GM03348 (cell line): ENCODE measurements around the gene NSD1.

Experiments
- DNase-seq: peaks from one replicate; pipeline ENCODE4 v3.0.0; 2012; ENCODE audit warnings: low spot score

Gene NSD1, protein sequence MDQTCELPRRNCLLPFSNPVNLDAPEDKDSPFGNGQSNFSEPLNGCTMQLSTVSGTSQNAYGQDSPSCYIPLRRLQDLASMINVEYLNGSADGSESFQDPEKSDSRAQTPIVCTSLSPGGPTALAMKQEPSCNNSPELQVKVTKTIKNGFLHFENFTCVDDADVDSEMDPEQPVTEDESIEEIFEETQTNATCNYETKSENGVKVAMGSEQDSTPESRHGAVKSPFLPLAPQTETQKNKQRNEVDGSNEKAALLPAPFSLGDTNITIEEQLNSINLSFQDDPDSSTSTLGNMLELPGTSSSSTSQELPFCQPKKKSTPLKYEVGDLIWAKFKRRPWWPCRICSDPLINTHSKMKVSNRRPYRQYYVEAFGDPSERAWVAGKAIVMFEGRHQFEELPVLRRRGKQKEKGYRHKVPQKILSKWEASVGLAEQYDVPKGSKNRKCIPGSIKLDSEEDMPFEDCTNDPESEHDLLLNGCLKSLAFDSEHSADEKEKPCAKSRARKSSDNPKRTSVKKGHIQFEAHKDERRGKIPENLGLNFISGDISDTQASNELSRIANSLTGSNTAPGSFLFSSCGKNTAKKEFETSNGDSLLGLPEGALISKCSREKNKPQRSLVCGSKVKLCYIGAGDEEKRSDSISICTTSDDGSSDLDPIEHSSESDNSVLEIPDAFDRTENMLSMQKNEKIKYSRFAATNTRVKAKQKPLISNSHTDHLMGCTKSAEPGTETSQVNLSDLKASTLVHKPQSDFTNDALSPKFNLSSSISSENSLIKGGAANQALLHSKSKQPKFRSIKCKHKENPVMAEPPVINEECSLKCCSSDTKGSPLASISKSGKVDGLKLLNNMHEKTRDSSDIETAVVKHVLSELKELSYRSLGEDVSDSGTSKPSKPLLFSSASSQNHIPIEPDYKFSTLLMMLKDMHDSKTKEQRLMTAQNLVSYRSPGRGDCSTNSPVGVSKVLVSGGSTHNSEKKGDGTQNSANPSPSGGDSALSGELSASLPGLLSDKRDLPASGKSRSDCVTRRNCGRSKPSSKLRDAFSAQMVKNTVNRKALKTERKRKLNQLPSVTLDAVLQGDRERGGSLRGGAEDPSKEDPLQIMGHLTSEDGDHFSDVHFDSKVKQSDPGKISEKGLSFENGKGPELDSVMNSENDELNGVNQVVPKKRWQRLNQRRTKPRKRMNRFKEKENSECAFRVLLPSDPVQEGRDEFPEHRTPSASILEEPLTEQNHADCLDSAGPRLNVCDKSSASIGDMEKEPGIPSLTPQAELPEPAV (N-terminal part only)

DNA sequence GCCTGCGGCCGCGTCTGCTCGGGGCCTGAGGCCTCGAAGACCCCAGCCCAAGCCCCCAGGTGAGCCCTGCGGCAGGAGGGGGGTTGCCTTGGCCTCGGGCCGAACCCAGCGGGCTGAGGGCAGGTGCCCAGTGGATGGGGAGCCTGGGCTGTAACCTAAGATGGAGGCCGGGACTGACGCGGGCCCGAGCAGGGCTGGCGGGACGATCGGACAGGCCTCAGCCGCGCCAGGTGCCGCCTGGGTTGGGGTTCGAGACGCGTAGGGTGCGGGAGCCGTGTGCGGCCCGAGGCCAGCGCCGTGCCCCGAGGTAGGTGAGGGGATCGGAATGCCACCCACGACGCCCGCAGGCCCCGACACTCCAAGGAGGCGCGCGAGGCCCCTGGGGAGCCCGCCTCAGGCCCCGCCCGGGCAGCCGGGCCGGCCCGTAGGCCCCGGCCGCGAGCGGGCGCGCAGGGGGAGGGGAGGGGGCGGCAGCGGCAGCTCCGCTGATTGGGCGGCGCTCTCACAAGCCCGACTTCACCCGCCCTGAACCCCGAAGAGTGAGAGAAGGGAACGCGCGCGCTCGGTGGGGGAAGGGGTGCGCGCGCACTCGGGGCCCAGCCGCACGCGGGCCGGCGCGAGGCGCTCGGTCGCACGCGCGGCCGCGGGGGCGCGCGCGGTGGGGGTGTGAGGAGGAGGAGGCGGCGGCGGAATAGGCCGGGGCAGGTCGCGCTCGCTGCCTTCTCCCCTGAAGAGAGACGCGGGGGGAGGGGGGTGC, at the start of gene NSD1:
NSD1 (plus strand) TSS at position 678 of the 757 bp plus-strand sequence. CDS start 1,331 bp downstream, outside the sequence.
- peak; percentile 93 for DNase-seq

DNA sequence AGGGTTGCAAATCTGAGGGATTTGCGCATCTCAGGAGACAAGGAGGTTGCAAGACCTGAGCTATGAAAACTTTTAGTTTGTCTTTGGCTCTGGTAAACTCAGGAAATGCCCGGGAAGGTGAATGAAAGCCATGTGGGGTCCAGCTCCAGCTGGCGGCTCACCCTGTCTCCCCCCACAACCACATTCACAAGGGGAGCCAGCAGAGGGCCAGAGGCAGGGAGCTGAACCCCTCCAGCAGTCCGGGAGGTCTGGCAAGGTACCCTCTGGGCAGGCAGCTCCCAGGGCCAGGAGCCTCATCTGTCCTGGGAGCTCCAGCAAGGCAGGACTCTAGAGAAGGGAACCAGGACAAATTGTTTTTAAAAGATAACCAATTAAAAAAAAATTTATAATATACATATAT, 49.4 kb upstream of the NSD1 start:
- no peak for DNase-seq

DNA sequence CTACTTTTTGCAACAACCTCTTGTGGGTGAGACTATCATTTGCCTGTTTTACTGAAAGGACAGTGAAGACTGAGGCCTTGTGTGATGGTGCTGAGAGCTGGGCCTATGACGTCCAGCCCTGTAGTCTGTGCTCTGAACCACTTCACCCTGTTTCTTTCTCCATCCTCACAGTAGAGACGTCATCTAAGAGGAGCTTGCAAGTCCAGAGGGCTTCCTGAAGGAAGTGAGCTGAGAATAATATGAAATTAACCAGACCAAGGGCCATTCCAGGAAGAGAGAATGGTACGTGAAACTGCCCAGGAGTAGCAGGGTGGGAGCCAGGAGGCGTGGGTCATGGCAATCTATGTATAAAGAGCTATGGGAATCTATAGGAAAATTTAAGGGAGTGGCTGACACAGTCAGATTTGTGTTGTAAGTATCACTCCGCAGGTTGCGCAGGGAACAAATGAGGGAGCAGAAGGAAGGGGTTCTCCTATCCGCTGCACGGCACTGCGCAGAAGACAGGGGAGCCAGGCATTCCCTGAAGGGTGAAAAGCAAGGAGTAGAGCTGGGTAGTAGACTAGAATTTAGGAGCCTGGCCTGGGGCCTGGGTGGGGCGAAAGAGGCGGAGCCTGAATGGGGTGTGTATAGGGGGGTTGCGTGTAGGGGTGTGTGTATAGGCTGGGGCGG, 47.5 kb upstream of the NSD1 start:
- DNase-seq, result no peak

DNA sequence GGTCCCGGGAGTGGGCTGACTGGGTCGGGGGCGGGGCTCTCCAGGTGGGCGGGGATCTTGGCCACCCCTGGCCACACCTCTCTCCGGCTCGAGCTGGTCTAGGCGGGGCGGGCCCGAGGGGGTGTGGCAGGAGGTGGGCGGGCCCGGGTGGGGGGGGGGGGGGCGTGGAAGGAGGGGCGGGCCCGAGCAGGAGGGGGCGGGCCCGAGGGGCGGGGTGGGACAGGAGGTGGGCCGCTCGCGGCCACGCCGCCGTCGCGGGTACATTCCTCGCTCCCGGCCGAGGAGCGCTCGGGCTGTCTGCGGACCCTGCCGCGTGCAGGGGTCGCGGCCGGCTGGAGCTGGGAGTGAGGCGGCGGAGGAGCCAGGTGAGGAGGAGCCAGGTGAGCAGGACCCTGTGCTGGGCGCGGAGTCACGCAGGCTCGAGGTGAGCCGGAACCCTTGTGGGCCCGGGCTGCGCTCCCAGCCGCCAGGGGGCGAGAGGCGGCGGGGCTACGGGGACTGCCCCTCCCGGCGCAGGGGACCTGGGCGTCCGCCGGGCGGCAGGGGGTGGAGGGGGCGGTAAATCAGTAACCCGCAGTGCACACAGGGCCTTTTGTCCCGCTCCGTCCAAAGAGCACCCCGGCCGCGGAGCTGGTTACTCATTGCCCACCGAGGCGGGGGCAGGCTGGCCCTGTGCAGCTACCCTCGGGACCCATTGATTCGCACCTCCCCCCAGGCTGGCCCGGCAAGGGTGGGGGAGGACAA, 46.7 kb upstream of the NSD1 start, which contains the start of gene FGFR4:
FGFR4 (plus strand) TSS at position 262 of the 744 bp plus-strand sequence. CDS start 2,688 bp downstream, outside the sequence.
- peak; percentile 94 for DNase-seq

DNA sequence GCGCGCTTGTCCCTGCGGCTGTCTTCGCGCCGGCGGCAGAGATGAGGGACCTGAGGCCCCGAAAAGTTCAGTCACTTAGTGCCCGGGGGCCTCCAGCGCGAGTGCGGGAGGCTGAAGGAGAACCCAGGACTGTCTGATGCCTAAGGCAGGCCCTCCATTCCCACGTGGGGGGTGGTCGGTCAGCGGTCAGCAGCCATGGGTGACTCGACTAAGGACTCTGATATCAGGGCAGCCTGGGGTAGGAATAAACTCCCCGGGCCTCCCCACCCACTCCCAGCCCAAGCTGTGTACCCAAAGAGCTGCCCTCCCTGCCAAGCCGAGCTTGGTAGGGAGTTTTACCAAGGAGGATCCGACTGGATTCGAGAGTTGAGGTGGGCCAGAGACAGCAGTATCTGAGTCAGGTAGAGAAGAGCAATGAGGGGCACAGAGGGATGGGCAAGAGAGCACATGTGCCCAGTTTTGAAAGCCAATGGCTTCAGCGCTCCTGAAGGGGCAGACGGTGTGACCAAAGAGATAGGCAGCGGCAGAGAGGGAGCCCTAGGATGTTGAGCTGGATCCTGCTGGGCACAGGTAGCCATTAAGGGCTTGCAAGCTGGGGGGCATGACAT, 46.1 kb upstream of the NSD1 start:
- DNase-seq, result no peak

DNA sequence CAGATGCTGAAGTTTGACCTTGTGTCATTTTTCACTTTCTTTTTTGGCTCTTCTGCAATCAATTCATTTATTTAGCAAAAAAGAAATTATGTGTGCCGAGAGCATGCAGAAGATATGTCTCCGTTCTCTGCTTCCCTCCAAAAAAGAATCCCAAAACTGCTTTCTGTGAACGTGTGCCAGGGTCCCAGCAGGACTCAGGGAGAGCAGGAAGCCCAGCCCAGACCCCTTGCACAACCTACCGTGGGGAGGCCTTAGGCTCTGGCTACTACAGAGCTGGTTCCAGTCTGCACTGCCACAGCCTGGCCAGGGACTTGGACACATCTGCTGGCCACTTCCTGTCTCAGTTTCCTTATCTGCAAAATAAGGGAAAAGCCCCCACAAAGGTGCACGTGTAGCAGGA, 44.4 kb upstream of the NSD1 start:
- peak; percentile 33 for DNase-seq

DNA sequence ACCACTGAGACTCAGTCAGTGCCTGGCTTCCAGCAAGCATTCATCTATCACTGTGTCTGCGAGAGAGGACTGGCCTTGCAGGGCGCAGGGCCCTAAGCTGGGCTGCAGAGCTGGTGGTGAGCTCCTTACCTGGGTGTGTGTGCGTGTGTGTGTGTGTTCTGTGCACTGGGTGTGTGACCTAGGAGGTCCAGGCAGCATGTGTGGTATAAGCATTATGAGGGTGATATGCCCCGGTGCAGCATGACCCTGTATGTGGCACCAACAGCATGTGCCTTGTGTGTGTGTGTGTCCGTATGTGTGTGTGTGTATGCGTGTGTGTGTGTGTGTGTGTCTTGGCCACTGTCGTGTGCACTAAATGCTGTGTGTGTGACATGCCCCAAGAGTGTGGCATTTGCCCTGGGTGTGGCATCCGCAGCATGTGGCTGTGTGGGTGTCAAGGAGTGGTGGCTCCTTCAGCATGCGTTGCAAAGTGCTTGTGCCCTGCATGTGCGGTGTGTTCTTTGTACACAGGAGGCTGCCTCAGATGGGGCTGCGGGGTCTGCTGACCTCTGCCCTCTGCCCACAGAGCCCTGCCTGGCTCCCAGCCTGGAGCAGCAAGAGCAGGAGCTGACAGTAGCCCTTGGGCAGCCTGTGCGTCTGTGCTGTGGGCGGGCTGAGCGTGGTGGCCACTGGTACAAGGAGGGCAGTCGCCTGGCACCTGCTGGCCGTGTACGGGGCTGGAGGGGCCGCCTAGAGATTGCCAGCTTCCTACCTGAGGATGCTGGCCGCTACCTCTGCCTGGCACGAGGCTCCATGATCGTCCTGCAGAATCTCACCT, 43.5 kb upstream of the NSD1 start:
- no peak for DNase-seq

DNA sequence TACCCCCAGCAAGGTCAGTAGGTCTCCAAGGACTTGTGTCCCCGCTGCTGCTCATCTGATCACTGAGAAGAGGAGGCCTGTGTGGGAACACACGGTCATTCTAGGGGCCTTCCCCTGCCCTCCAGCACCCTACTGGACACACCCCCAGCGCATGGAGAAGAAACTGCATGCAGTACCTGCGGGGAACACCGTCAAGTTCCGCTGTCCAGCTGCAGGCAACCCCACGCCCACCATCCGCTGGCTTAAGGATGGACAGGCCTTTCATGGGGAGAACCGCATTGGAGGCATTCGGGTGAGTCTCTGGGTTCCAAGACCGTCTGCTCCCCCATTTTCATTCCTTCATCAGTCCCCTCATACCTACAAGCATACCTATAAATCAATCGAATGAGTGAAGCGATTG, 42.8 kb upstream of the NSD1 start:
- no peak for DNase-seq

DNA sequence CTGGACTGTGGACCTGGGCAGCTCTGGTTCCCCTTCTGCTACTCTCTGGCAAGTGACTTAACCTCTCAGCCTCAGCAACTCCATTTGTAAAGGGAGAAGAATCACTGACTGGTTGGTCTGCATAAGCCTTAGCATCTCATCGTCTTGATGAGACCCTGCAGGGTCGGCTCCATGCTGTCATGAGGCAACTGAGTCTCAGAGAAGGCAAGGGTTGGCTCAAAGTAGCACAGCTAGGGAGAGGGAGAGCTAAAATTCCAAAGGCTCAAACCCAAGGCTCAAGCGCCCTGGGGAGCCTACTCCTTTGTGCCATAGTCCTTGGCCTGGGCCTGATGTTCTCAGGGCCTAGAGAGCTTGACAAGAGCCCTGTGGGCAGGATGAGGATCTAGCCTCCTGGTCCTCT, 42.3 kb upstream of the NSD1 start:
- DNase-seq, result no peak

DNA sequence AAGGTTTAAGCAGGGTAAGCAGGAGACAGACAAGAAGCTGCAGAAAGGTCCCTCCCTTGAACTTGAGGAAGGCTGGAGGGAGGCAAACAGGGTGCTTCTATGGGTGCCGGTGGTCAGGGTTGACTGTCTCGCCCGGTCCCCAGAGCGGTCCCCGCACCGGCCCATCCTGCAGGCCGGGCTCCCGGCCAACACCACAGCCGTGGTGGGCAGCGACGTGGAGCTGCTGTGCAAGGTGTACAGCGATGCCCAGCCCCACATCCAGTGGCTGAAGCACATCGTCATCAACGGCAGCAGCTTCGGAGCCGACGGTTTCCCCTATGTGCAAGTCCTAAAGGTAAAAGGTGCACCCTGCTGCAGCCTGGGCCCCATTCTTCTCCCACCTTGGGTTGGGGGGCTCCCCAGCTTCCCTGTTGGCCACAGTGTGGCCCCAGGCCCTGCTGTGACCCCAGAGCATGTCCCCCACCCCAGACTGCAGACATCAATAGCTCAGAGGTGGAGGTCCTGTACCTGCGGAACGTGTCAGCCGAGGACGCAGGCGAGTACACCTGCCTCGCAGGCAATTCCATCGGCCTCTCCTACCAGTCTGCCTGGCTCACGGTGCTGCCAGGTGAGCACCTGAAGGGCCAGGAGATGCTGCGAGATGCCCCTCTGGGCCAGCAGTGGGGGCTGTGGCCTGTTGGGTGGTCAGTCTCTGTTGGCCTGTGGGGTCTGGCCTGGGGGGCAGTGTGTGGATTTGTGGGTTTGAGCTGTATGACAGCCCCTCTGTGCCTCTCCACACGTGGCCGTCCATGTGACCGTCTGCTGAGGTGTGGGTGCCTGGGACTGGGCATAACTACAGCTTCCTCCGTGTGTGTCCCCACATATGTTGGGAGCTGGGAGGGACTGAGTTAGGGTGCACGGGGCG, 41.1 kb upstream of the NSD1 start:
- DNase-seq, result no peak

DNA sequence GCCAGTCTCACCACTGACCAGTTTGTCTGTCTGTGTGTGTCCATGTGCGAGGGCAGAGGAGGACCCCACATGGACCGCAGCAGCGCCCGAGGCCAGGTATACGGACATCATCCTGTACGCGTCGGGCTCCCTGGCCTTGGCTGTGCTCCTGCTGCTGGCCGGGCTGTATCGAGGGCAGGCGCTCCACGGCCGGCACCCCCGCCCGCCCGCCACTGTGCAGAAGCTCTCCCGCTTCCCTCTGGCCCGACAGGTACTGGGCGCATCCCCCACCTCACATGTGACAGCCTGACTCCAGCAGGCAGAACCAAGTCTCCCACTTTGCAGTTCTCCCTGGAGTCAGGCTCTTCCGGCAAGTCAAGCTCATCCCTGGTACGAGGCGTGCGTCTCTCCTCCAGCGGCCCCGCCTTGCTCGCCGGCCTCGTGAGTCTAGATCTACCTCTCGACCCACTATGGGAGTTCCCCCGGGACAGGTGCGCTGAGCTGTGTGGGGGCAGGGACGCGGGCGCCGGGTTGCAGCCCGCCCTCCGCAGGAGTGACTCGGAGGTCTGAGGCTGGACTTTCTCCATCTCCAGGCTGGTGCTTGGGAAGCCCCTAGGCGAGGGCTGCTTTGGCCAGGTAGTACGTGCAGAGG, 40.4 kb upstream of the NSD1 start:
- no peak for DNase-seq

DNA sequence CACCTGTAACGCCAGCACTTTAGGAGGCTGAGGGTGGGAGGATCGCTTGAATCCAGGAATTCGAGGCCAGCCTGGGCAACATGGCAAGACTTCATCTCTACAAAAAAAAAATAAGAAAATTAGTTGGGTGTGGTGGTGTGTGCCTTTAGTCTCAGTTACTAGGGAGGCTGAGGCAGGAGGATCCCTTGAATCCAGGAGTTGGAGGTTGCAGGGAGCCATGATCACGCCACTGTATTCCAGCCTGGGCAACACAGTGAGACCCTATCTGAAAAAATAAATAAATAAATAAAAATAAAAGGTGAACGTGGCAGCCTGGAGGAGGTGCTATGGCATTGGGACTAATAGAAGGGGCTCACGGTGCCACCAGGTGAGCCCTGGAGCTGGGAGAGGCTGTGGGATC, 39.8 kb upstream of the NSD1 start:
- DNase-seq, result no peak

DNA sequence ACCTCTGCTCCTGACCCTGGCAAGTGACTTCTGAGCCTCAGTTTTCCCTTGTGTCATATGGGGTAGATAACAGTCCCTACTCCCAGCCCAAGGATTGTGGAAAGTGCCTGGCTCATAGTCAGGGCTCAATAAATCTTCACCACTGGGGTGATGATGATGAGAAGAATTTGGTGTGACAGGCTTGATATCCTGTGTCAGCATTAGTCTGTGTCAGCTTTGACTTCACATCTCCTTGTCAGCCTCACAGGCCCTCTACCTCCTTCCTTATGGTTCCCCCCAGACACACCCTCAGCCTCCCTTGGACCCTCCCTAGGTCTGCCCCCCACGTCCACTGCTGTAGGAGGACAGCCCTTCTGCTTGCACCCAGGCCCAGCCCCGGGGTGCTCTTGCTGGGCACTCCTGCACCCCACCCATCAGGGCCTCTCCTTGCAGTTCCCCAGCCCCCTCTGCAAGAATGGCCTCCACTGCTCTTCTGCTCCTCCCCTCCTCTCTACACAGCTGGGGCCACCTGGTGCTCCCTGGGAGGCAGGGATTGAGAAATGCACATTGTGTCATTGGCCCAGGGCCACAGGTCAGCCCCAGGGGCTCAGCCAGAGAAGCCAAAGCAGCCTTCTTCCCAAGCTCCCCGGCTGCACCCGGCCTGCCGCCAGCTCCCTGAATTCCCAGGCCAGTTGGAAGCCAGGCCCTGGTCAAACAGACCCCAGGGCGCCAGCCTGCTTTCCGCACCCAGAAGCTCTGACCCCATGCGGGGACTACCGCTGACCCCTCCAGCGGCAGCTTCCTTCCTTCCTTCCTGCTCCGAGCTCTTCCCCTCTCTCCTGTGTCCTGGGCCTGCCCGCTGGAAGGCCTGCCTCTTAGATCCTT, 39.1 kb upstream of the NSD1 start:
- no peak for DNase-seq

DNA sequence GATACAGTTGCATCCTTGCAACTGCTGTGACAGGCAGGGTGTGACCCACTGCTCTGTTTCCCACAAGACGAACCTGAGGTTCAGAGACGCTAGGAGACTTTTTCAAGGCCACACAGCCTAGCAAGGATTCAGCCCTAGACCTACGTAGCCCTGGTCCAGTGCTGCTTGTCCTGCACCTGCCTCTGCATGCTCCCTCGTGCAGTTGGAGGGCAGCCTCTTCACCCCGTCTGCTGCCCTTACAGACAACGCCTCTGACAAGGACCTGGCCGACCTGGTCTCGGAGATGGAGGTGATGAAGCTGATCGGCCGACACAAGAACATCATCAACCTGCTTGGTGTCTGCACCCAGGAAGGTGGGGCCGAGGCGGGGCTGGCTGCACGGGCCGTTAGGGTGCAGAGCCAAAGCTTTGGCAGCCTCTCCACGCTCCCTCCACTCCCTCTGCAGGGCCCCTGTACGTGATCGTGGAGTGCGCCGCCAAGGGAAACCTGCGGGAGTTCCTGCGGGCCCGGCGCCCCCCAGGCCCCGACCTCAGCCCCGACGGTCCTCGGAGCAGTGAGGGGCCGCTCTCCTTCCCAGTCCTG, 38.4 kb upstream of the NSD1 start:
- no peak for DNase-seq

DNA sequence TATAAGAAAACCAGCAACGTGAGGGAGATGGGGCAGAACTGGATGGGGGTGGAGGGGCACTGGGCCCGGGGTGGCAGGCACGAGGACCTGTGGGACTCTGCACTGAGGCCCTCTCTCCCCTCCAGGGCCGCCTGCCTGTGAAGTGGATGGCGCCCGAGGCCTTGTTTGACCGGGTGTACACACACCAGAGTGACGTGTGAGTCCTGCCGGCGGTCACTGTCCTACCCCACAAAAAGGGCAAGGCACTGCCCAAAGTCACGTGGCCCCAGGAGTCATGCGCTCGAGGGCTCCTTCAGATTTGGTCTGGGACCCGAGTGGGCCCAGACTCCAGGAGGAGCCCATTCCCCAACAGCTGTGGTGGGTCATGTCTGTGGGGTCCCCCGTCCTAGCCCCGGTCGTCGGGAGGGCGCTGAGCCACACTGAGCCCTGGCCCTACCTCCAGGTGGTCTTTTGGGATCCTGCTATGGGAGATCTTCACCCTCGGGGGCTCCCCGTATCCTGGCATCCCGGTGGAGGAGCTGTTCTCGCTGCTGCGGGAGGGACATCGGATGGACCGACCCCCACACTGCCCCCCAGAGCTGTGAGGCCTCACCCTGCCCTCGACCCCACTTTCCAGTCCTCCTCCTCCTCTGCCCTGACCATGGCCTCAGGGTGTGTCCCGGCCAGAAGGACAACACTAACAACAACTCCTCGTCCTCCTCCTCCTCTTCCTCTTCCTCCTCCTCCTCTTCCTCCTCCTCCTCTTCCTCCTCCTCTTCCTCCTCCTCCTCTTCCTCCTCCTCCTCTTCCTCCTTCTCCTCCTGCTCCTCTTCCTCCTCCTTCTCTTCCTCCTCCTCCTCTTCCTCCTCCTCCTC, 37.2 kb upstream of the NSD1 start:
- DNase-seq, result no peak
